C4-2B (cell line): Measurements from ENCODE around the gene CRMP1.

Source experiments
- CTCF ChIP-seq: fragments of 450-650 bp; conservative IDR thresholded peaks from 2 replicates; pipeline ENCODE4 v1.5.1; 2017; ENCODE audit warnings: mild to moderate bottlenecking
- ZFX ChIP-seq: fragments of 450-650 bp; IDR thresholded peaks from 2 replicates; pipeline ENCODE4 v1.6.1; 2017

- no peak for TF ChIP-seq CTCF
- TF ChIP-seq ZFX: no peak
Measured at GRCh38 chr4:5796976-5797375, 95.9 kb downstream of the CRMP1 start.
